GM23338 (cell line): ENCODE data around the gene CACNA1D. TPM values are rescaled to one million over a fixed set of nuclear protein-coding genes. Genes with fewer than 3 reads are reported as not detected.

Experiments used
- ATAC-seq: fragments of 200-7000 bp; cut with Tn5 transposase; 3 replicates; pipeline ENCODE4 v1.9.1; 2020
- DNase-seq: peaks from one replicate; pipeline ENCODE4 v3.0.0-alpha.2; 2015; ENCODE audit warnings: low spot score
- H2AFZ ChIP-seq: fragments of 200-600 bp; sonication (generic); 2 replicates; pipeline ENCODE4 v1.8.0; 2016; ENCODE audit warnings: antibody characterized with exemption, mild to moderate bottlenecking, moderate library complexity
- H3F3A ChIP-seq: fragments of 200-600 bp; sonication (generic); replicated peaks from 2 replicates; pipeline ENCODE4 v1.8.0; 2017; ENCODE audit warnings: antibody characterized with exemption, mixed run types, low read depth
- H3K27ac ChIP-seq: fragments of 200-600 bp; sonication (generic); 2 replicates; pipeline ENCODE4 v1.6.1; 2016; ENCODE audit warnings: low read depth
- H3K27me3 ChIP-seq: fragments of 200-600 bp; sonication (generic); 2 replicates; pipeline ENCODE4 v1.8.0; 2016; ENCODE audit warnings: mild to moderate bottlenecking, mixed run types, moderate library complexity; ENCODE audit not compliant: insufficient read depth
- H3K36me3 ChIP-seq: fragments of 200-600 bp; sonication (generic); 2 replicates; pipeline ENCODE4 v1.8.0; 2016; ENCODE audit warnings: mild to moderate bottlenecking; ENCODE audit not compliant: insufficient read depth
- H3K4me1 ChIP-seq: fragments of 200-600 bp; sonication (generic); 2 replicates; pipeline ENCODE4 v1.8.0; 2016; ENCODE audit warnings: mild to moderate bottlenecking, moderate library complexity; ENCODE audit not compliant: insufficient read depth
- H3K4me2 ChIP-seq: fragments of 200-600 bp; sonication (generic); 2 replicates; pipeline ENCODE4 v1.7.1; 2017; ENCODE audit warnings: mixed run types
- H3K4me3 ChIP-seq: fragments of 200-600 bp; sonication (generic); 2 replicates; pipeline ENCODE4 v1.6.1; 2016; ENCODE audit warnings: mixed run types
- H3K79me2 ChIP-seq: fragments of 200-600 bp; sonication (generic); replicated peaks from 2 replicates; pipeline ENCODE4 v1.8.0; 2017; ENCODE audit warnings: mild to moderate bottlenecking; ENCODE audit not compliant: insufficient read depth
- H3K9me2 ChIP-seq: fragments of 200-600 bp; sonication (generic); 2 replicates; pipeline ENCODE4 v1.8.0; 2017; ENCODE audit not compliant: insufficient read depth
- H4K20me1 ChIP-seq: fragments of 200-600 bp; sonication (generic); replicated peaks from 2 replicates; pipeline ENCODE4 v1.8.0; 2017; ENCODE audit warnings: mild to moderate bottlenecking; ENCODE audit not compliant: insufficient read depth
- H3K27ac Mint-ChIP-seq: 2 replicates; pipeline ENCODE4 v1.8.0; 2020; ENCODE audit warnings: inconsistent platforms, mild to moderate bottlenecking, moderate library complexity, mixed read lengths
- H3K27me3 Mint-ChIP-seq: 3 replicates; pipeline ENCODE4 v1.8.0; 2022; ENCODE audit warnings: low read depth, mild to moderate bottlenecking, moderate library complexity, mixed read lengths, inconsistent platforms; ENCODE audit not compliant: insufficient read depth, poor library complexity
- H3K36me3 Mint-ChIP-seq: 3 replicates; pipeline ENCODE4 v1.8.0; 2021; ENCODE audit warnings: low read depth, mild to moderate bottlenecking, inconsistent platforms, moderate library complexity, mixed read lengths
- H3K4me1 Mint-ChIP-seq: 3 replicates; pipeline ENCODE4 v1.8.0; 2020; ENCODE audit warnings: mild to moderate bottlenecking, inconsistent platforms, mixed read lengths
- H3K4me3 Mint-ChIP-seq: 3 replicates; pipeline ENCODE4 v1.8.0; 2021; ENCODE audit warnings: moderate library complexity, mild to moderate bottlenecking, inconsistent platforms, mixed read lengths
- H3K9me3 Mint-ChIP-seq: 3 replicates; pipeline ENCODE4 v1.8.0; 2020; ENCODE audit warnings: moderate library complexity, mild to moderate bottlenecking, inconsistent platforms, mixed read lengths
- CREB1 ChIP-seq: fragments of 250-450 bp; sonication (Bioruptor Pico); IDR thresholded peaks from 2 replicates; pipeline ENCODE4 v1.5.0; 2020; ENCODE audit warnings: low read depth, mild to moderate bottlenecking, moderate library complexity
- CTCF ChIP-seq, 2 experiments: fragments of 200-600 bp in 1 of 2; sonication (generic) in 1 of 2; conservative IDR thresholded peaks; 2 replicates each; pipeline versions ENCODE4 v1.5.1 to v1.6.1; 2016 to 2017; ENCODE audit warnings: antibody characterized with exemption in 2 of 2, low read depth in 2 of 2, mild to moderate bottlenecking in 2 of 2, moderate library complexity in 1 of 2
- ETS1 ChIP-seq: IDR thresholded peaks from 2 replicates; pipeline ENCODE4 v1.6.1; 2016; ENCODE audit warnings: antibody characterized with exemption
- EZH2 ChIP-seq: fragments of 200-600 bp; sonication (generic); IDR thresholded peaks from one replicate; pipeline ENCODE4 v1.8.0; 2017; ENCODE audit warnings: antibody characterized with exemption, mild to moderate bottlenecking, low read depth; ENCODE audit not compliant: unreplicated experiment
- EZH2phosphoT487 ChIP-seq: fragments of 200-600 bp; sonication (generic); IDR thresholded peaks from one replicate; pipeline ENCODE4 v1.8.1; 2018; ENCODE audit warnings: antibody characterized with exemption; ENCODE audit not compliant: unreplicated experiment
- JUNB ChIP-seq: IDR thresholded peaks from one replicate; pipeline ENCODE4 v1.6.1; 2016; ENCODE audit warnings: antibody characterized with exemption; ENCODE audit not compliant: unreplicated experiment
- NANOG ChIP-seq: IDR thresholded peaks from 2 replicates; pipeline ENCODE4 v1.6.1; 2016; ENCODE audit warnings: antibody characterized with exemption, borderline replicate concordance
- POLR2AphosphoS5 ChIP-seq: IDR thresholded peaks from 2 replicates; pipeline ENCODE4 v1.6.1; 2016; ENCODE audit warnings: antibody characterized with exemption, low read depth
- STAT1 ChIP-seq: IDR thresholded peaks from one replicate; pipeline ENCODE4 v1.6.1; 2016; ENCODE audit warnings: antibody characterized with exemption; ENCODE audit not compliant: unreplicated experiment
- ZNF114 ChIP-seq: fragments of 250-450 bp; sonication (Bioruptor Pico); IDR thresholded peaks from 2 replicates; pipeline ENCODE4 v1.5.0; 2020; ENCODE audit warnings: mild to moderate bottlenecking, moderate library complexity
- ZNF331 ChIP-seq: fragments of 250-450 bp; sonication (Bioruptor Pico); IDR thresholded peaks from 2 replicates; pipeline ENCODE4 v1.5.0; 2020; ENCODE audit warnings: low read depth, mild to moderate bottlenecking, moderate library complexity
- polyA plus RNA-seq: library from polyadenylated mRNA; unstranded; fragments of >200 nt; fragmentation: Nextera tagmentation; extraction: Ambion mirVana; gene quantifications from 2 replicates; pipeline ENCODE4 v1.2.1, GENCODE V29; 2016
- total RNA-seq: library from RNA; depleted of rRNA; stranded (reverse); fragments of >200 nt; shearing (Covaris generic); gene quantifications from 2 replicates; pipeline ENCODE4 v1.2.3, GENCODE V29; 2014
- TF ChIP-seq, protein P1 (sequence below): fragments of 250-450 bp; sonication (Bioruptor Pico); IDR thresholded peaks from 2 replicates; pipeline ENCODE4 v1.5.0; 2020; ENCODE audit warnings: mild to moderate bottlenecking, moderate library complexity
- TF ChIP-seq, protein P2 (sequence below): IDR thresholded peaks from one replicate; pipeline ENCODE4 v1.6.1; 2018; ENCODE audit warnings: antibody characterized with exemption; ENCODE audit not compliant: unreplicated experiment

Gene CACNA1D
- total and polyA plus RNA-seq, 2 experiments from 2014 or later = 1.7 to 1.8 TPM

GRCh38 chr3:53835257-53835656 lies 340.8 kb downstream of the CACNA1D start:
- Histone ChIP-seq H3K27ac (no peak overlapping the region), H3K79me2 (no peaks in the 10 kb centered on the region), H2AFZ (no peak overlapping the region), H3K4me1 (no peaks in the 10 kb centered on the region), H4K20me1 (no peaks in the 10 kb centered on the region; the same call in 1 of the 2 replicates), H3F3A (no peaks in the 10 kb centered on the region), H3K36me3 (no peaks in the 10 kb centered on the region), H3K27me3 (no peaks in the 10 kb centered on the region), H3K9me2 (no peaks in the 10 kb centered on the region), H3K4me2 (no peak overlapping the region), H3K4me3 (no peak overlapping the region)
- H3K4me1 Mint-ChIP-seq = no peaks in the 10 kb centered on the region
- DNase-seq = no peak
- TF ChIP-seq POLR2AphosphoS5 (no peak), CREB1 (CRISPR knock-in tag) (no peak), JUNB (no peak), EZH2 (no peak), CTCF (conservative IDR thresholded peaks at IDR 0.05; ENCODE audit: low read depth in 2 of 2) (no peak), EZH2phosphoT487 (no peak), ZNF114 (CRISPR knock-in tag) (no peak), STAT1 (no peak), NANOG (no peak), ETS1 (no peak), ZNF331 (no peak)
- TF ChIP-seq, protein P1, sequence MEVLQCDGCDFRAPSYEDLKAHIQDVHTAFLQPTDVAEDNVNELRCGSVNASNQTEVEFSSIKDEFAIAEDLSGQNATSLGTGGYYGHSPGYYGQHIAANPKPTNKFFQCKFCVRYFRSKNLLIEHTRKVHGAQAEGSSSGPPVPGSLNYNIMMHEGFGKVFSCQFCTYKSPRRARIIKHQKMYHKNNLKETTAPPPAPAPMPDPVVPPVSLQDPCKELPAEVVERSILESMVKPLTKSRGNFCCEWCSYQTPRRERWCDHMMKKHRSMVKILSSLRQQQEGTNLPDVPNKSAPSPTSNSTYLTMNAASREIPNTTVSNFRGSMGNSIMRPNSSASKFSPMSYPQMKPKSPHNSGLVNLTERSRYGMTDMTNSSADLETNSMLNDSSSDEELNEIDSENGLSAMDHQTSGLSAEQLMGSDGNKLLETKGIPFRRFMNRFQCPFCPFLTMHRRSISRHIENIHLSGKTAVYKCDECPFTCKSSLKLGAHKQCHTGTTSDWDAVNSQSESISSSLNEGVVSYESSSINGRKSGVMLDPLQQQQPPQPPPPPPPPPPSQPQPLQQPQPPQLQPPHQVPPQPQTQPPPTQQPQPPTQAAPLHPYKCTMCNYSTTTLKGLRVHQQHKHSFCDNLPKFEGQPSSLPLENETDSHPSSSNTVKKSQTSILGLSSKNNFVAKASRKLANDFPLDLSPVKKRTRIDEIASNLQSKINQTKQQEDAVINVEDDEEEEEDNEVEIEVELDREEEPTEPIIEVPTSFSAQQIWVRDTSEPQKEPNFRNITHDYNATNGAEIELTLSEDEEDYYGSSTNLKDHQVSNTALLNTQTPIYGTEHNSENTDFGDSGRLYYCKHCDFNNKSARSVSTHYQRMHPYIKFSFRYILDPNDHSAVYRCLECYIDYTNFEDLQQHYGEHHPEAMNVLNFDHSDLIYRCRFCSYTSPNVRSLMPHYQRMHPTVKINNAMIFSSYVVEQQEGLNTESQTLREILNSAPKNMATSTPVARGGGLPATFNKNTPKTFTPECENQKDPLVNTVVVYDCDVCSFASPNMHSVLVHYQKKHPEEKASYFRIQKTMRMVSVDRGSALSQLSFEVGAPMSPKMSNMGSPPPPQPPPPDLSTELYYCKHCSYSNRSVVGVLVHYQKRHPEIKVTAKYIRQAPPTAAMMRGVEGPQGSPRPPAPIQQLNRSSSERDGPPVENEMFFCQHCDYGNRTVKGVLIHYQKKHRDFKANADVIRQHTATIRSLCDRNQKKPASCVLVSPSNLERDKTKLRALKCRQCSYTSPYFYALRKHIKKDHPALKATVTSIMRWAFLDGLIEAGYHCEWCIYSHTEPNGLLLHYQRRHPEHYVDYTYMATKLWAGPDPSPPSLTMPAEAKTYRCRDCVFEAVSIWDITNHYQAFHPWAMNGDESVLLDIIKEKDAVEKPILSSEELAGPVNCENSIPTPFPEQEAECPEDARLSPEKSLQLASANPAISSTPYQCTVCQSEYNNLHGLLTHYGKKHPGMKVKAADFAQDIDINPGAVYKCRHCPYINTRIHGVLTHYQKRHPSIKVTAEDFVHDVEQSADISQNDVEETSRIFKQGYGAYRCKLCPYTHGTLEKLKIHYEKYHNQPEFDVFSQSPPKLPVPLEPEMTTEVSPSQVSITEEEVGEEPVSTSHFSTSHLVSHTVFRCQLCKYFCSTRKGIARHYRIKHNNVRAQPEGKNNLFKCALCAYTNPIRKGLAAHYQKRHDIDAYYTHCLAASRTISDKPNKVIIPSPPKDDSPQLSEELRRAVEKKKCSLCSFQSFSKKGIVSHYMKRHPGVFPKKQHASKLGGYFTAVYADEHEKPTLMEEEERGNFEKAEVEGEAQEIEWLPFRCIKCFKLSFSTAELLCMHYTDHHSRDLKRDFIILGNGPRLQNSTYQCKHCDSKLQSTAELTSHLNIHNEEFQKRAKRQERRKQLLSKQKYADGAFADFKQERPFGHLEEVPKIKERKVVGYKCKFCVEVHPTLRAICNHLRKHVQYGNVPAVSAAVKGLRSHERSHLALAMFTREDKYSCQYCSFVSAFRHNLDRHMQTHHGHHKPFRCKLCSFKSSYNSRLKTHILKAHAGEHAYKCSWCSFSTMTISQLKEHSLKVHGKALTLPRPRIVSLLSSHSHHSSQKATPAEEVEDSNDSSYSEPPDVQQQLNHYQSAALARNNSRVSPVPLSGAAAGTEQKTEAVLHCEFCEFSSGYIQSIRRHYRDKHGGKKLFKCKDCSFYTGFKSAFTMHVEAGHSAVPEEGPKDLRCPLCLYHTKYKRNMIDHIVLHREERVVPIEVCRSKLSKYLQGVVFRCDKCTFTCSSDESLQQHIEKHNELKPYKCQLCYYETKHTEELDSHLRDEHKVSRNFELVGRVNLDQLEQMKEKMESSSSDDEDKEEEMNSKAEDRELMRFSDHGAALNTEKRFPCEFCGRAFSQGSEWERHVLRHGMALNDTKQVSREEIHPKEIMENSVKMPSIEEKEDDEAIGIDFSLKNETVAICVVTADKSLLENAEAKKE (CRISPR knock-in tag) = no peak
- TF ChIP-seq, protein P2, sequence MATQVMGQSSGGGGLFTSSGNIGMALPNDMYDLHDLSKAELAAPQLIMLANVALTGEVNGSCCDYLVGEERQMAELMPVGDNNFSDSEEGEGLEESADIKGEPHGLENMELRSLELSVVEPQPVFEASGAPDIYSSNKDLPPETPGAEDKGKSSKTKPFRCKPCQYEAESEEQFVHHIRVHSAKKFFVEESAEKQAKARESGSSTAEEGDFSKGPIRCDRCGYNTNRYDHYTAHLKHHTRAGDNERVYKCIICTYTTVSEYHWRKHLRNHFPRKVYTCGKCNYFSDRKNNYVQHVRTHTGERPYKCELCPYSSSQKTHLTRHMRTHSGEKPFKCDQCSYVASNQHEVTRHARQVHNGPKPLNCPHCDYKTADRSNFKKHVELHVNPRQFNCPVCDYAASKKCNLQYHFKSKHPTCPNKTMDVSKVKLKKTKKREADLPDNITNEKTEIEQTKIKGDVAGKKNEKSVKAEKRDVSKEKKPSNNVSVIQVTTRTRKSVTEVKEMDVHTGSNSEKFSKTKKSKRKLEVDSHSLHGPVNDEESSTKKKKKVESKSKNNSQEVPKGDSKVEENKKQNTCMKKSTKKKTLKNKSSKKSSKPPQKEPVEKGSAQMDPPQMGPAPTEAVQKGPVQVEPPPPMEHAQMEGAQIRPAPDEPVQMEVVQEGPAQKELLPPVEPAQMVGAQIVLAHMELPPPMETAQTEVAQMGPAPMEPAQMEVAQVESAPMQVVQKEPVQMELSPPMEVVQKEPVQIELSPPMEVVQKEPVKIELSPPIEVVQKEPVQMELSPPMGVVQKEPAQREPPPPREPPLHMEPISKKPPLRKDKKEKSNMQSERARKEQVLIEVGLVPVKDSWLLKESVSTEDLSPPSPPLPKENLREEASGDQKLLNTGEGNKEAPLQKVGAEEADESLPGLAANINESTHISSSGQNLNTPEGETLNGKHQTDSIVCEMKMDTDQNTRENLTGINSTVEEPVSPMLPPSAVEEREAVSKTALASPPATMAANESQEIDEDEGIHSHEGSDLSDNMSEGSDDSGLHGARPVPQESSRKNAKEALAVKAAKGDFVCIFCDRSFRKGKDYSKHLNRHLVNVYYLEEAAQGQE = no peak
- H3K27ac Mint-ChIP-seq = no peak overlapping the region
- no peaks in the 10 kb centered on the region for H3K36me3 Mint-ChIP-seq
- no peak overlapping the region for H3K4me3 Mint-ChIP-seq
- ATAC-seq = no peak
- peaks cover 2% of the 10 kb centered on the region for H3K27me3 Mint-ChIP-seq
- H3K9me3 Mint-ChIP-seq = no peaks in the 10 kb centered on the region
